LHCN-M2 (cell line): ENCODE results near the gene GYS1. TPM values are rescaled to one million over a fixed set of nuclear protein-coding genes. Genes with fewer than 3 reads are reported as not detected.

Source experiments
- total RNA-seq: library from RNA; depleted of rRNA; stranded (reverse); fragments of >200 nt; gene quantifications from 2 replicates; pipeline ENCODE4 v1.2.3, GENCODE V29; 2014; rRNA removed

The GYS1 gene
- total RNA-seq, 1 experiment from 2014 or later, result 80.0 TPM

Other genes with a start within 250 kb of the GYS1 start
- gene IZUMO1, start 246.4 kb downstream of the GYS1 start, total RNA-seq, result not detected in 2 replicates
- not detected in 2 replicates for gene FUT1, start 240.7 kb downstream of the GYS1 start, total RNA-seq
- not detected in 2 replicates for gene FGF21, start 237.8 kb downstream of the GYS1 start, total RNA-seq
- 23.8 and 26.5 TPM in 2 replicates for gene BCAT2, start 182.3 kb downstream of the GYS1 start, total RNA-seq
- not detected in 2 replicates for gene HSD17B14, start 156.8 kb downstream of the GYS1 start, total RNA-seq
- 21.3 and 27.8 TPM in 2 replicates for gene PLEKHA4, start 124.7 kb downstream of the GYS1 start, total RNA-seq
- gene PPP1R15A, start 120.9 kb downstream of the GYS1 start, total RNA-seq, result 55.7 and 58.2 TPM in 2 replicates
- gene TULP2, start 94.6 kb downstream of the GYS1 start, total RNA-seq, result not detected in 2 replicates
- gene NUCB1, start 93.0 kb downstream of the GYS1 start, total RNA-seq, result 213 and 221 TPM in 2 replicates
- gene DHDH, start 59.6 kb downstream of the GYS1 start, total RNA-seq, result 0.96 TPM in 1 of 2 replicates, not detected in the other
- 170 and 176 TPM in 2 replicates for gene BAX, start 38.4 kb downstream of the GYS1 start, total RNA-seq
- 2,158 and 2,177 TPM in 2 replicates for gene FTL, start 28.0 kb downstream of the GYS1 start, total RNA-seq
- gene RUVBL2, start 578 bp upstream of the GYS1 start, total RNA-seq, result 263 and 300 TPM in 2 replicates
- not detected in 2 replicates for gene LHB, start 23.8 kb upstream of the GYS1 start, total RNA-seq
- gene CGB3, start 31.0 kb upstream of the GYS1 start, total RNA-seq, result not detected in 2 replicates
- 0.26 TPM in 1 of 2 replicates, not detected in the other for gene CGB2, start 38.6 kb upstream of the GYS1 start, total RNA-seq
- gene CGB1, start 43.6 kb upstream of the GYS1 start, total RNA-seq, result not detected in 2 replicates
- 1.1 TPM in 1 of 2 replicates, not detected in the other for gene CGB5, start 50.5 kb upstream of the GYS1 start, total RNA-seq
- gene CGB8, start 55.8 kb upstream of the GYS1 start, total RNA-seq, result 2.1 TPM in 1 of 2 replicates, not detected in the other
- gene CGB7, start 64.4 kb upstream of the GYS1 start, total RNA-seq, result 1.5 TPM in 2 replicates
- not detected in 2 replicates for gene NTF4, start 71.5 kb upstream of the GYS1 start, total RNA-seq
- 0.06 TPM in 1 of 2 replicates, not detected in the other for gene KCNA7, start 79.4 kb upstream of the GYS1 start, total RNA-seq
- 207 and 241 TPM in 2 replicates for gene SNRNP70, start 92.1 kb upstream of the GYS1 start, total RNA-seq
- gene LIN7B, start 121.1 kb upstream of the GYS1 start, total RNA-seq, result 10.2 and 14.8 TPM in 2 replicates
- 1.1 and 3.1 TPM in 2 replicates for gene C19orf73, start 125.8 kb upstream of the GYS1 start, total RNA-seq
- 7.9 and 9.8 TPM in 2 replicates for gene PPFIA3, start 126.2 kb upstream of the GYS1 start, total RNA-seq
- 2.2 TPM in 1 of 2 replicates, not detected in the other for gene HRC, start 162.1 kb upstream of the GYS1 start, total RNA-seq
- 13.9 and 14.2 TPM in 2 replicates for gene TRPM4, start 164.5 kb upstream of the GYS1 start, total RNA-seq